HEK293T (cell line): ENCODE measurements around the gene DDA1.

ENCODE experiments used
- BHLHE40 ChIP-seq: fragments of 450-650 bp; IDR thresholded peaks from 2 replicates; pipeline ENCODE4 v1.6.1; 2016; ENCODE audit warnings: mild to moderate bottlenecking, moderate library complexity, borderline replicate concordance
- ELF4 ChIP-seq: fragments of 450-650 bp; IDR thresholded peaks from 2 replicates; pipeline ENCODE4 v1.6.1; 2017; ENCODE audit warnings: antibody characterized with exemption
- FOXA1 ChIP-seq: fragments of 450-650 bp; IDR thresholded peaks from 2 replicates; pipeline ENCODE4 v1.6.1; 2016; ENCODE audit warnings: mild to moderate bottlenecking
- FOXK2 ChIP-seq: fragments of 450-650 bp; IDR thresholded peaks from 2 replicates; pipeline ENCODE4 v1.6.1; 2016; ENCODE audit warnings: mild to moderate bottlenecking
- HDGF ChIP-seq: fragments of 450-650 bp; IDR thresholded peaks from 2 replicates; pipeline ENCODE4 v1.6.1; 2017; ENCODE audit warnings: antibody characterized with exemption, borderline replicate concordance
- LEF1 ChIP-seq: fragments of 450-650 bp; IDR thresholded peaks from 2 replicates; pipeline ENCODE4 v1.6.1; 2017; ENCODE audit warnings: mild to moderate bottlenecking, borderline replicate concordance
- PKNOX1 ChIP-seq: fragments of 450-650 bp; IDR thresholded peaks from 2 replicates; pipeline ENCODE4 v1.6.1; 2016
- SP1 ChIP-seq: fragments of 450-650 bp; IDR thresholded peaks from 2 replicates; pipeline ENCODE4 v1.6.1; 2017
- SUZ12 ChIP-seq: fragments of 450-650 bp; IDR thresholded peaks from 2 replicates; pipeline ENCODE4 v1.6.1; 2016; ENCODE audit warnings: mild to moderate bottlenecking
- TARDBP ChIP-seq: fragments of 450-650 bp; IDR thresholded peaks from 2 replicates; pipeline ENCODE4 v1.6.1; 2016
- ZNF384 ChIP-seq: fragments of 450-650 bp; IDR thresholded peaks from 2 replicates; pipeline ENCODE4 v1.6.1; 2016

- TF ChIP-seq SUZ12 (no peak), SP1 (no peak), TARDBP (no peak), FOXK2 (no peak), ELF4 (no peak), PKNOX1 (no peak), HDGF (no peak), BHLHE40 (no peak), LEF1 (no peak), ZNF384 (no peak), FOXA1 (no peak)
Observed at GRCh38 chr19:17340871-17341357, 31.6 kb downstream of the DDA1 start.
